CD14-positive monocyte (primary cell): ENCODE results near the gene VSTM2A. TPM values are rescaled to one million over a fixed set of nuclear protein-coding genes. Genes with fewer than 3 reads are reported as not detected.

ENCODE experiments used
- DNase-seq, 3 donors: peaks; one replicate each; pipeline ENCODE4 v3.0.0-alpha.2; 2011 to 2022
- H2AFZ ChIP-seq: 2 replicates; pipeline ENCODE4 v1.6.0; 2012; ENCODE audit warnings: mild to moderate bottlenecking, low read depth, low read length, inconsistent platforms; ENCODE audit not compliant: insufficient read depth, poor library complexity, severe bottlenecking
- H3K27ac ChIP-seq, 2 donors: 1 replicate in 1 of 2; 2 replicates in 1 of 2; pipeline ENCODE4 v1.5.1; 2012 to 2013; ENCODE audit warnings: low read length in 2 of 2, control low read depth in 1 of 2, inconsistent platforms in 1 of 2, low read depth in 1 of 2, mild to moderate bottlenecking in 1 of 2
- H3K27me3 ChIP-seq, 2 donors: one replicate each; pipeline versions ENCODE4 v1.6.0 to v1.6.1; 2011 to 2013; ENCODE audit warnings: low read length in 2 of 2; ENCODE audit not compliant: control insufficient read depth in 2 of 2, insufficient read depth in 2 of 2
- H3K36me3 ChIP-seq, 2 donors: replicated peaks in 1 of 2; 1 replicate in 1 of 2; 2 replicates in 1 of 2; pipeline versions ENCODE4 v1.5.1 to v1.6.1; 2012 to 2013; ENCODE audit warnings: low read length in 2 of 2, control low read depth in 1 of 2, inconsistent platforms in 1 of 2, mild to moderate bottlenecking in 1 of 2; ENCODE audit not compliant: insufficient read depth in 2 of 2, control insufficient read depth in 1 of 2
- H3K4me1 ChIP-seq, 2 donors: 1 replicate in 1 of 2; 2 replicates in 1 of 2; pipeline versions ENCODE4 v1.5.1 to v1.6.1; 2012 to 2013; ENCODE audit warnings: low read length in 2 of 2, control low read depth in 1 of 2, inconsistent platforms in 1 of 2, mild to moderate bottlenecking in 1 of 2, moderate library complexity in 1 of 2; ENCODE audit not compliant: insufficient read depth in 2 of 2, control insufficient read depth in 1 of 2
- H3K4me2 ChIP-seq: replicated peaks from 2 replicates; pipeline ENCODE3; 2012; ENCODE audit warnings: low read length, moderate library complexity, mild to moderate bottlenecking; ENCODE audit not compliant: poor library complexity, severe bottlenecking; ENCODE audit errors: extremely low read depth
- H3K4me3 ChIP-seq, 3 experiments: fragments of 200-600 bp in 1 of 3; sonication (generic) in 1 of 3; replicated peaks in 1 of 3; 1 replicate in 2 of 3; 2 replicates in 1 of 3; pipeline ENCODE4 v1.5.1; 2011 to 2013; ENCODE audit warnings: low read length in 3 of 3, mild to moderate bottlenecking in 3 of 3, control low read depth in 2 of 3, low read depth in 2 of 3, inconsistent platforms in 1 of 3, moderate library complexity in 1 of 3
- H3K79me2 ChIP-seq: 2 replicates; pipeline ENCODE4 v1.6.0; 2012; ENCODE audit warnings: mild to moderate bottlenecking, control low read depth, inconsistent platforms, low read length, moderate library complexity; ENCODE audit not compliant: insufficient read depth
- H3K9ac ChIP-seq: 2 replicates; pipeline ENCODE4 v1.6.0; 2017; ENCODE audit warnings: low read length, mild to moderate bottlenecking; ENCODE audit not compliant: insufficient read depth, poor library complexity, severe bottlenecking
- H3K9me3 ChIP-seq, 2 donors: replicated peaks in 1 of 2; 1 replicate in 1 of 2; 2 replicates in 1 of 2; pipeline versions ENCODE4 v1.5.1 to v1.6.1; 2012 to 2013; ENCODE audit warnings: low read length in 2 of 2, control low read depth in 1 of 2; ENCODE audit not compliant: control insufficient read depth in 1 of 2, insufficient read depth in 1 of 2
- H4K20me1 ChIP-seq: 2 replicates; pipeline ENCODE4 v1.6.0; 2012; ENCODE audit warnings: mild to moderate bottlenecking, low read length, control low read depth, moderate library complexity; ENCODE audit not compliant: insufficient read depth
- H3K27ac Mint-ChIP-seq, 7 donors: one replicate each; pipeline ENCODE4 v1.8.0; 2020; ENCODE audit warnings: mild to moderate bottlenecking in 7 of 7, mixed read lengths in 7 of 7, moderate library complexity in 6 of 7, inconsistent platforms in 2 of 7
- H3K27me3 Mint-ChIP-seq, 3 donors: one replicate each; pipeline ENCODE4 v1.8.0; 2021 to 2022; ENCODE audit warnings: low read depth in 3 of 3, mild to moderate bottlenecking in 3 of 3, mixed read lengths in 3 of 3, moderate library complexity in 3 of 3, inconsistent platforms in 1 of 3
- H3K36me3 Mint-ChIP-seq, 2 donors: one replicate each; pipeline ENCODE4 v1.8.0; 2020; ENCODE audit warnings: mixed read lengths in 2 of 2, inconsistent platforms in 1 of 2, mild to moderate bottlenecking in 1 of 2
- H3K4me1 Mint-ChIP-seq: one replicate; pipeline ENCODE4 v1.8.0; 2020; ENCODE audit warnings: mild to moderate bottlenecking, mixed read lengths
- H3K4me3 Mint-ChIP-seq, 2 donors: one replicate each; pipeline ENCODE4 v1.8.0; 2020; ENCODE audit warnings: mild to moderate bottlenecking in 2 of 2, mixed read lengths in 2 of 2, moderate library complexity in 1 of 2
- H3K9me3 Mint-ChIP-seq, 7 donors: one replicate each; pipeline ENCODE4 v1.8.0; 2020 to 2022; ENCODE audit warnings: mixed read lengths in 7 of 7, mild to moderate bottlenecking in 6 of 7, moderate library complexity in 6 of 7, inconsistent platforms in 2 of 7
- CTCF ChIP-seq: fragments of 200-600 bp; IDR thresholded peaks from one replicate; pipeline ENCODE4 v1.8.0; 2022; ENCODE audit warnings: antibody characterized with exemption, mild to moderate bottlenecking
- WGBS: methylation state at CpG from one replicate; pipeline ENCODE4 v1.1.5; 2013; ENCODE audit warnings: missing lambda C conversion rate; ENCODE audit not compliant: insufficient coverage; 5-methylcytosine and 5-hydroxymethylcytosine counted together
- intact Hi-C, 2 donors: fragments of 100-400 bp; cut with micrococcal nuclease; formaldehyde crosslinking; loops; one replicate each; pipeline versions ENCODE4 v1.15.0 to v1.15.1; 2023
- polyA plus RNA-seq, 3 donors: library from polyadenylated mRNA; depleted of rRNA in 1 of 3; unstranded in 2 of 3; stranded (reverse) in 1 of 3; fragments of 300-500 nt in 2 of 3; fragments of >200 nt in 1 of 3; fragmentation: Illumina TruSeq in 2 of 3; gene quantifications; 1 replicate in 2 of 3; 2 replicates in 1 of 3; pipeline ENCODE4 v1.2.3, GENCODE V29; 2012 to 2021
- small RNA-seq: library from RNA; depleted of rRNA; stranded (forward); fragments of <200 nt; gene quantifications from one replicate; pipeline ENCODE3, GENCODE V24; 2012; ENCODE audit warnings: low read depth; ENCODE audit not compliant: insufficient read length

VSTM2A gene
- polyA plus RNA-seq, 3 donors, result not detected

GRCh38 chr7:54615537-54615936 lies 73.4 kb downstream of the VSTM2A start:
- H3K27me3 Mint-ChIP-seq, result peaks cover 0 to 1% (median 0%) of the 10 kb centered on the region in 3 donors

More at GRCh38 chr7:54615537-54615936, 73.4 kb downstream of the VSTM2A start:
- intact Hi-C loops, result no loop called here
- Mint-ChIP-seq H3K4me3 (no peak overlapping the region), H3K36me3 (no peaks in the 10 kb centered on the region), H3K4me1 (no peaks in the 10 kb centered on the region), H3K9me3 (peaks cover 0 to 14% (median 5%) of the 10 kb centered on the region in 7 donors), H3K27ac (no peak overlapping the region)
- Histone ChIP-seq H3K4me2 (no peak overlapping the region), H4K20me1 (no peaks in the 10 kb centered on the region), H3K27ac (no peak overlapping the region), H3K4me1 (no peaks in the 10 kb centered on the region), H3K9ac (no peak overlapping the region), H3K27me3 (no peaks in the 10 kb centered on the region), H2AFZ (no peak overlapping the region), H3K36me3 (no peaks in the 10 kb centered on the region), H3K79me2 (no peaks in the 10 kb centered on the region), H3K9me3 (peaks cover 5 to 7% of the 10 kb centered on the region in 2 donors), H3K4me3 (no peak overlapping the region)
- no peak for TF ChIP-seq CTCF
- 71% methylated on average over 1 of the region's 2 CpGs for WGBS
- DNase-seq, result no peak

Small RNA genes within 50 kb of the gene (small RNA-seq; reads per million reads assigned to genes)
- gene RNU6-1125P, result not detected

Other genes with a start within 250 kb of the VSTM2A start
- 100 to 1,000 TPM; 200 to 221 (median 213) TPM for gene SEC61G, start 216.8 kb downstream of the VSTM2A start, polyA plus RNA-seq